Loucy (cell line): ENCODE data around the gene C11orf71.

Source experiments
- EZH2phosphoT487 ChIP-seq: fragments of 200-600 bp; IDR thresholded peaks from 2 replicates; pipeline ENCODE4 v1.6.1; 2018; ENCODE audit warnings: antibody characterized with exemption, mild to moderate bottlenecking, moderate library complexity, borderline replicate concordance
- TF ChIP-seq, protein P1 (sequence below): fragments of 200-600 bp; sonication (generic); conservative IDR thresholded peaks from 2 replicates; pipeline ENCODE4 v1.5.1; 2014; ENCODE audit warnings: mild to moderate bottlenecking, antibody characterized with exemption, low read length

DNA sequence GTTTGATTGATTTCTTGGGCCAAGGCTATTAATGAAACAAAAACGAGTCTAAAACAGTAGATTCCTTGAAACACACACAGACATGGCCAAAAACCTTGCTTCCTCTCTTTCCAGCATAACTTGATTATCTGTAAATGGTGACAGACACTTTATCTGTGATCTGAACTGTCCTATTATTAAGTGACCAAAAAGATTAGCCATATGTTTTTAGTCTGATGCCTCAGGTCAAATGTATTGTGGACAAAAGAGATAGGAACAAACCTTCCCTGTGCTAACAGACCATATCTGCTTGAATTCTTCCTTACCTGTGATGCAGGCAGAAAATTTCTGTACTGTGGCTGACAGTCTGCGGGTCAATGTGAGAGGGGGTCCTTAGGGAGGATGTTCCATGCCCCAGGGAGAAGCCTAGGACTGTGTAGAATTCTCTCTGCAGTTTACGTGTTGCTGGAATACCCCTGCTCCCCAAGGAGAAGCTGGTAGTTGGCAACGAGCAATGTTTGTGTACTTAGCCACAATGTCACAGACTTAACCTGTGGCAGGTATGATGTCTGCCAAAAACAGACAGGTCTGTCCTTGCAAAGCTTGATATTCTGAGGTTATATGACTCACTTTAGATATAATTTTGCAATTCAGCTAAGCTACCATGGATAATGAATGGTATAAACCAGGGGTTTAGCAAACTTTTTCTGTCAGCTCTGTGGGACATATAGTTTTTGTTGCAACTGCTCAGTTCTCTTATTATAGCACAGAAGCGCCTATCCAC lies 31.2 kb downstream of the C11orf71 start:
- TF ChIP-seq, protein P1, sequence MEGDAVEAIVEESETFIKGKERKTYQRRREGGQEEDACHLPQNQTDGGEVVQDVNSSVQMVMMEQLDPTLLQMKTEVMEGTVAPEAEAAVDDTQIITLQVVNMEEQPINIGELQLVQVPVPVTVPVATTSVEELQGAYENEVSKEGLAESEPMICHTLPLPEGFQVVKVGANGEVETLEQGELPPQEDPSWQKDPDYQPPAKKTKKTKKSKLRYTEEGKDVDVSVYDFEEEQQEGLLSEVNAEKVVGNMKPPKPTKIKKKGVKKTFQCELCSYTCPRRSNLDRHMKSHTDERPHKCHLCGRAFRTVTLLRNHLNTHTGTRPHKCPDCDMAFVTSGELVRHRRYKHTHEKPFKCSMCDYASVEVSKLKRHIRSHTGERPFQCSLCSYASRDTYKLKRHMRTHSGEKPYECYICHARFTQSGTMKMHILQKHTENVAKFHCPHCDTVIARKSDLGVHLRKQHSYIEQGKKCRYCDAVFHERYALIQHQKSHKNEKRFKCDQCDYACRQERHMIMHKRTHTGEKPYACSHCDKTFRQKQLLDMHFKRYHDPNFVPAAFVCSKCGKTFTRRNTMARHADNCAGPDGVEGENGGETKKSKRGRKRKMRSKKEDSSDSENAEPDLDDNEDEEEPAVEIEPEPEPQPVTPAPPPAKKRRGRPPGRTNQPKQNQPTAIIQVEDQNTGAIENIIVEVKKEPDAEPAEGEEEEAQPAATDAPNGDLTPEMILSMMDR: no peak
- TF ChIP-seq EZH2phosphoT487: no peak
